H1 (cell line): ENCODE data around the gene PCDHGA1. TPM values are rescaled to one million over a fixed set of nuclear protein-coding genes. Genes with fewer than 3 reads are reported as not detected.

Experiments
- ASH2L ChIP-seq: fragments of 200-600, 300-600 bp; sonication (generic); IDR thresholded peaks from one replicate; pipeline ENCODE4 v1.7.1; 2017; ENCODE audit warnings: low read length
- CHD1 ChIP-seq: IDR thresholded peaks from 2 replicates; pipeline ENCODE4 v1.6.1; 2012; ENCODE audit warnings: low read depth, low read length, improper control_type of control experiment
- CHD7 ChIP-seq: fragments of 300-600 bp; sonication (generic); IDR thresholded peaks from 2 replicates; pipeline ENCODE4 v1.7.1; 2012; ENCODE audit warnings: low read length, moderate library complexity, mild to moderate bottlenecking, inconsistent platforms; ENCODE audit not compliant: insufficient replicate concordance
- EZH2 ChIP-seq: fragments of 200-600 bp; sonication (generic); IDR thresholded peaks from 2 replicates; pipeline ENCODE4 v1.7.1; 2012; ENCODE audit warnings: low read depth, mild to moderate bottlenecking, moderate library complexity, low read length, inconsistent platforms; ENCODE audit not compliant: severe bottlenecking
- GABPA ChIP-seq: IDR thresholded peaks from 2 replicates; pipeline ENCODE4 v1.6.1; 2011; ENCODE audit warnings: mild to moderate bottlenecking, low read length, moderate library complexity, borderline replicate concordance; ENCODE audit not compliant: insufficient read depth
- POLR2A ChIP-seq, 2 experiments: IDR thresholded peaks; 1 replicate in 1 of 2; 2 replicates in 1 of 2; pipeline ENCODE4 v1.6.1; 2011; ENCODE audit warnings: low read depth in 2 of 2, low read length in 2 of 2, mild to moderate bottlenecking in 2 of 2; ENCODE audit errors: control extremely low read depth in 1 of 2
- RFX5 ChIP-seq: IDR thresholded peaks from 2 replicates; pipeline ENCODE4 v1.6.1; 2011; ENCODE audit warnings: low read depth, low read length, improper control_type of control experiment, borderline replicate concordance
- RNF2 ChIP-seq: fragments of 200-900, 300-1000 bp; sonication (generic); IDR thresholded peaks from 2 replicates; pipeline ENCODE4 v1.7.1; 2016; ENCODE audit warnings: borderline replicate concordance, low read depth, mild to moderate bottlenecking, antibody characterized with exemption, low read length; ENCODE audit not compliant: poor library complexity, severe bottlenecking; ENCODE audit errors: missing control alignments
- SP4 ChIP-seq: IDR thresholded peaks from 2 replicates; pipeline ENCODE4 v1.6.1; 2012; ENCODE audit warnings: low read length, inconsistent platforms
- SRF ChIP-seq: IDR thresholded peaks from 2 replicates; pipeline ENCODE4 v1.6.1; 2011; ENCODE audit warnings: mild to moderate bottlenecking, low read depth, low read length, moderate library complexity
- polyA plus RNA-seq, 7 experiments: library from polyadenylated mRNA; depleted of rRNA in 3 of 7; stranded (reverse) in 5 of 7; unstranded in 2 of 7; fragments of >200 nt in 5 of 7; fragments of 200-250 nt in 2 of 7; gene quantifications; 1 replicate in 5 of 7; 2 replicates in 1 of 7; 4 replicates in 1 of 7; pipeline versions ENCODE4 v1.2.1 to v1.2.3, GENCODE V29; 2011 to 2013; ENCODE audit warnings: missing spikeins in 2 of 7, mixed read lengths in 2 of 7
- total RNA-seq: library from RNA; stranded (reverse); fragmentation: NEBNext Ultra II Directional; extraction: Animal tissue kit (Norgen Biotek cat#: 25700); gene quantifications from 2 replicates; pipeline ENCODE4 v1.2.1, GENCODE V29; 2021

PCDHGA1 gene
- total and polyA plus RNA-seq, 2 of the 8 experiments (the other 6 are each of a cell fraction or from before 2014, with no cell fraction given), result 0.57 to 0.89 TPM

DNA sequence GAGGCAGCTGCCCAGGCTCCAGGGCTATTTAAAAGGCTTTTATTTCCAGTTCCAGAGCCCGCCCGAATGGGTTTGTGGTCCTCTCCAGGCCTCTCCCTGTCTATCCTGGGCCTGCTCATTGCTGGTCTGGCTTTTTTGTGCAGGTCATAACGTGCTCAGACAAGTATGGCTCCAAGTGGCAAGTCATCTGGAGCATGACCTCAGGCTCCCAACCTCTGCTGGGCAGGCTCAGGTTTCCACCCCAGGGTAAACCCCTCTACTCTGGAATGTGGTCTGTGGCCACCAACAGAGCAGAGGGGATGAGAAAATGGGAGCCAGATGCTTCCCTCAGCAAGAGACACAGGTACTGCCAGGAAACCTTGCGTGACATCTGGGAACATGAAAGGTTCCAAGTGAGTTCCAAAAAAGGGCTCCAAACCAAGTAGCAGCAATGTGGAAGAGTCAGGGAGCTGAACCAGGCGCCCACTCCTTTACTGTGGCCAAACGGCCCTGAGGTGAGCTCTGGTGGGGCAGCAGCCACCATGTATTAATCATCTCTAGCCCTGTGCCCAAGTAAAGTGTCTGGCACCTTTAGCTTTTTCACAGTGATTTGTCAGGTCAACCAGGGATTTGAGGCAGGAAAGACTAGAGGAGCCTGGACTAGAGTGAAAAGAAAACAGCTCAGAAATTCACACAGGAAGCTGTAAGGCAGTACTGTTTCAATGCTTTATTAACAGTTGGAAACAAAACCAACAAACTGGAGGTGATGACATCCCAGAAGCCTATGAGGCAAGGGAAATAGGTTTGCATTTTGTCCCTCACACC is 184.2 kb downstream of the PCDHGA1 start (continued):
- TF ChIP-seq SRF, result no peak
- TF ChIP-seq ASH2L, result peak; percentile 82
- TF ChIP-seq SP4, result no peak
- TF ChIP-seq RFX5, result no peak
- no peak for TF ChIP-seq CHD7
- TF ChIP-seq CHD1, result no peak
- peak in 1 of 2 experiments; percentile 80; a peak in 2 of 3 replicates for TF ChIP-seq POLR2A (IDR thresholded peaks at IDR 0.05; ENCODE audit: control extremely low read depth in 1 of 2, low read depth in 2 of 2, low read length in 2 of 2)
- TF ChIP-seq GABPA, result no peak
- no peak for TF ChIP-seq EZH2
- no peak for TF ChIP-seq RNF2
